NCI-H146 (cell line): Measurements from ENCODE around the gene LURAP1L.

ENCODE experiments used
- DNase-seq: peaks from one replicate; lab custom pipeline; 2025; lab: John Stamatoyannopoulos, UW

LURAP1L gene

DNA sequence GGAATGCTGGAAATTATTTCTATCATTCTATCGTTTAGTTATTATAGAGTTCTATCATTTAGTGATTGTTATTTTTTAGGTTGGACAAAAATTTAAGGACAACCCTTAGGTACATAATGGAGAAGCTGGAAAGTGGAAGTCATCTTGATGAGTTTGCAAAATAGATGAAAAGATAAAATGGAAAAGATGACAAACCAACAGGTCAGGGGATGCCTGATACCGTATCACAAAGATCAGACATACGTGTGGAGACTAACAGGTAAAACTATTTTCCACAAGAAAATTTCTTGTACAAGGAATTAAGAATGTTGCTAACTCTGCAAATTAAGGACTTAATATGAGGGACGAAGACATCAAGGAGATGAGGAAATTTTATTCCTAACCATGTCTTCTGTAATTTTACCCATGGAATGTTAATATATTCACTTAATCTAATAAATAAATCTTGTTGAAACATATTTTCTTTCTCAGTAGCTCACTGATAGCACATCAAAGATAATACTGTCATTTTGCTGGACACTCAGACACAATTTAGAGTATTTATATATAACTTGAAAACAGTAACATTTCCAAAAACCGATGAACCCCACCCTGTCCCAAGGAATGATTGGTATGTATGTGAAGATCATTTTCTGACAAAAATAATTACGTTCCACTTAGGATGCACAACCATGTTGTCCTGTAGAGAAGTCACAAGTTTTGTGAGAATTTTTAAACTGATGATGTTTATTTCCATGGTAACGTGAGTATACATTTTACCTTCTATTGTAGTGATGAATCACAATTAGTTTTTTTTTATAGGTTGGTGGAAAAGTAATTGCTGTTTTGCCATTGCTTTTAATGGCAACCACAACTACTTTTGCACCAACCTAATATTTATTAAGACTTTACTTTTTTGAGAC is 2.6 kb downstream of the LURAP1L start:
- no peak for DNase-seq

DNA sequence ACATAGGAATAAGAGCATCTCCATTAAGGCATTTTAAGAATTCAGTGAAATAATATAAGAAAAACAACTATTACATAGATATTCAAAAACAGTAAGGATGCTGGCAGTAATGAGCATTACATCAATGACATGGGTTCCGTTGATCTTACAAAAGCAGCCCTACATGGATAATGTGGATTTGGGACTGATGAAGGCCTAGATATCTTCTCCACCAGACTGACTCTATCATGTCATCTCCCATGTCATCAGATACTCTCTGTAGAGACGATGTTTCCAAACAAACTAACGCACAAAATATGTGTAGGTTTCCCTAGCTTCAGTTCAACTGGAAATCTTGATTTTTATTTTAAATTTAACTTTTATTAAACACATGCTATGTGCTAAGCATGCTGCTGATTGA is 3.6 kb downstream of the LURAP1L start:
- DNase-seq, result no peak

DNA sequence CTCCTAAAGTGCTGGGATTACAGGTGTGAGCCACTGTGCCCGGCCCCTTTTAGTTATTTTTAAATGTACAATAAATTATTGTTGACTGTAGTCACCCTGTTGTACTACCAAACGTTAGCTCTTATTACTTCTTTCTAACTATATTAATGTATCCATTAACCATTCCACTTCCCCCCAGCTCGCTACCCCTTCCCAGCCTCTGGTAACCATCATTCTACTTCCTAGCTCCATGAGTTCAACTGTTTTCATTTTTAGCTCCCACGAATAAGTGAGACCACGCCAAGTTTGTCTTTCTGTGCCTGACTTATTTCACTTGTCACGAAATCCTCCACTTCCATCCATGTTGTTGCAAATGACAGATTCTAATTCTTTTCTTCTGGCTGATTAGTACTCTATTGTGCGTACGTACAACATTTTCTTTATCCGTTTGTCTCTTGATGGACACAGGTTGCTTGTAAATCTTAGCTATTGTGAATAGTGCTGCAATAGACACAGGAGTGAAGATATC is 6.5 kb downstream of the LURAP1L start:
- no peak for DNase-seq

DNA sequence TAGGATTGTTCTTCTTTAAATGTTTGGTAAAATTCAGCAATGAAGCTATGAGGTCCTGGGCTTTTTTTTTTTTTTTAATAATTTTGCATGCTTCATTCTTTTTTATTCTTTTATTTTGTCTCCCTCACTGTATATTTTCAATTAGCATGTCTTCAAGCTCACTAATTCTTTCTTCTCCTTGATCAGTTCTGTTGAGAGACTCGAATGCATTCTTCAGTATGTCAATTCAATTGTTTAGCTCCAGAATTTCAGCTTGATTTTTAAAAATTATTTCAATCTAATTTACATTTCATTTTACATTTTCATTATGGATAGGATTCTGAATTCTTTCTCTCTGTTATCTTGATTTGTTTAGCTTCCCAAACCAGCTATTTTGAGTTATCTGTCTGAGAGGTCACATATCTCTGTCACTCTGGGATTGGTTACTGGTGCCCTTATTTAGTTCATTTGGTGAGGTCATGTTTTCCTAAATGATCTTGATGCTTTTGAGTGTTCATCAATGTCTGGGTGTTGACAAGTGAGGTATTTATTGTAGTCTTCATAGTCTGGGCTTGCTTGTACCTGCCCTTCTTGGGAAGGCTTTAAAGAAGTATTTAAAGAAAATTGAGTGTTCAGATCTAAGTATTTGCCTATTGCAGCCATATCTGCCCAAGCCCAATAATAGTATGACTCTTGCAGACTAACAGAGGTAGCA is 9.1 kb downstream of the LURAP1L start:
- no peak for DNase-seq

DNA sequence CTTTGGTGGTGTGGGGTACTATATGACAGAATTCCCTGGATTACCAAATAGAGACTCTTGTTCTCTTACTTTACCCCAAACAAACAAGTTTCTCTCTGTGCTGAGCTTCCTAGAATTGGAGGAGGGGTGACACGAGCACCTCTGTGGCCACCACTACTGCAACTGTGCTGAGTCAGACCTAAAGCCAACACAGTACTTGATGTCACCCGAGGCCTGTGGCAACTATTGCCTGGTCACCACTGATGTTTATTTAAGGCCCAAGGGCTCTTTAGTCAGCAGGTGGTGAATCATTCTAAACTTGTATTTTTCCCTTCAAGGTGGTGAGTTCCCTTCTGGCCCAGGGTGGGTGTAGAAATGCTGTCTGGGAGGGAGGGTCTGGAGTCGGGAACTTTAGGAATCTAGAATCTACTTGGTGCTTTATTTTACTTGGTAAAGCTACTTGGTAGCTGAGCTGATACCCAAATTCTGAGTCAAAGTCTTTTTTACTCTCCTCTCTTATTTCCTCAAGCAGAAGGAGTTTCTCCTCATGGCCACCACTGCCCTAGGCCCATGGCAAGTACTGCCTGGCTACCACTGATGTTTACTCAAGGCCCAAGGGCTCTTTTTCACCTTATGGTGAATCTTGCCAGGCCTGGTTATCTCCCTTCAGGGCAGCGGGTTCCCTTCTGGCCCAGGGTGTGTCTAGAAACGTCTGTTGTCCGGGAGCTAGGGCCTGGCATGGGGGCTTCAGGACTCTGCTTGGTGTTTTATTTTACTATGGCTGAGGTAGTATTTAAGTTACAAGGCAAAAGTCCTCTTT is 9.8 kb downstream of the LURAP1L start:
- no peak for DNase-seq

DNA sequence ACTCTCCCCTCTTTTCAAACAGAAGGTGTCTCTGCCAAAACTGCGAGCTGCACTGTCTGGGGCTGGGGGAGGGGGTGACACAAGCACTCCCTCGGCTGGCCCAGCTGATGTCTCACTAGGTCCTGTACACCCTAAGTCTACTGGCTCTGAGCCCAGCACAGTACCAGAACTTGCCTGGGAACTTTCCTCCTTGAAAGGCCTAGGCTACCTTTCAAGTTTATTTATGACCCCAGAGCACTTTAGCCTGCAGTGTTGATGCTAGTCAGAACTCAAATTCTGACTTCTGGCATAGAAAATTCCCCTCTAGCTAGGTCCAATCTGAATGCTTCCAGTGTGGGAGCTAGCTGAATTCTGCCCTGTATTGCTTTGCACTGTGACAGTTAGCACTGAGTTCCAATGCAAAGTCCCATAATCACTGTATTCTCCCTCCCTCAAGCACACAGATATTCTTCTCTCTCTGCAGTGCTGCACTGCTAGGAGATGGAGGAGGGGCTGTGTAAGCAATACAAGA is 10.5 kb downstream of the LURAP1L start:
- no peak for DNase-seq

DNA sequence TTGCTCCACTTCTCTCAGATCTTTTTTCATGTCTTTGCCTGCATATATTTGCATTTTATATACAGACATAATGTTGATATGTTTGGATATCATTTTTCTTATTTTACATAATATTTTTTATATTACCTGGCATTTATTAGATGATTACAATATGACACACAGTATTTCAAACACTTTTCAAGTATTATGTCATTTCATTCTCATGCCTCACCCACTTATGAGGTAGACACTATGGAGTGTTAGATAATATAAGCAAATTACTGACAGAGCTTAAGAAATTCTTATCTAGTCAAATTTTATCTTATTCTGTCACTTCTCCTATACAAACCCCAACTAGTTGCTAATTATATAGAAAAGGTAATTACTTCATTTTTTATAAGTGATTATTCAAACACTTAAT is 11.1 kb downstream of the LURAP1L start:
- no peak for DNase-seq

DNA sequence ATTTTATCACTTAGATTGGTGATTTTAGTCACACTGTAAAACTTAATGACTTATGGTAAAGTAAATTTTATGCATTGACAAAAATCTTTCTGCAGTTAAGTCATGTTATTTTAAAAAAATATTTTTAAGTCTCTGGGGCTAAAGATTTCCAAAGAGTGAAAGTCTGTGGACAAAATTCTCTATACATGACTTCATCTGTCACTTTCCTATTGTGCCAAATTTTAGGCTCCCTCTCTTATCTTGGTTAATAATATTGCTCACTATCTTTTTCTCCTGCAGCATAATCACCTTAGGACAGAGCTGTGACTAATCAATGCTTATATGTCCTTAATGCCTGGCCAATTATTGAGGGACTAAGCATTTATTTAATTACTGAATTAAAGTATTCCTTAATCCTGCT is 15.2 kb downstream of the LURAP1L start:
- DNase-seq, result no peak

DNA sequence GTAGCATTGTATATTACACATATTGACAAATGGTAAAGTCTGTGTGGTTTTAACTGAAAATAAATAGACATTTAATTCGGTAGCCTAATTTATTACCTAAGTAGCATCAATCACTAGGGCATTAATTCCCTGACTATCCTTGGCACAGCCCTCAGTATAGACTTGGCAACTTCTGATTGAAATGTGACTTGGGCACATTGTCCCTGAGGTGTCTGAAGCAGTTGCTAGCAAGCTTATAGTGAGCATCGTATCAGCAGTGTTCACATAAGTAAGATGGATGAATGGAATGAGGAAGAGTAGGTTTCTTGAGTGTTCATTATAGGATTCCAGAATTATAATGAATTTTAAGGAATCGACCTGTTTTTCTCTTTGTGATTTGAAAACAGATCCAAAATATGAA is 16.1 kb downstream of the LURAP1L start:
- DNase-seq, result no peak

DNA sequence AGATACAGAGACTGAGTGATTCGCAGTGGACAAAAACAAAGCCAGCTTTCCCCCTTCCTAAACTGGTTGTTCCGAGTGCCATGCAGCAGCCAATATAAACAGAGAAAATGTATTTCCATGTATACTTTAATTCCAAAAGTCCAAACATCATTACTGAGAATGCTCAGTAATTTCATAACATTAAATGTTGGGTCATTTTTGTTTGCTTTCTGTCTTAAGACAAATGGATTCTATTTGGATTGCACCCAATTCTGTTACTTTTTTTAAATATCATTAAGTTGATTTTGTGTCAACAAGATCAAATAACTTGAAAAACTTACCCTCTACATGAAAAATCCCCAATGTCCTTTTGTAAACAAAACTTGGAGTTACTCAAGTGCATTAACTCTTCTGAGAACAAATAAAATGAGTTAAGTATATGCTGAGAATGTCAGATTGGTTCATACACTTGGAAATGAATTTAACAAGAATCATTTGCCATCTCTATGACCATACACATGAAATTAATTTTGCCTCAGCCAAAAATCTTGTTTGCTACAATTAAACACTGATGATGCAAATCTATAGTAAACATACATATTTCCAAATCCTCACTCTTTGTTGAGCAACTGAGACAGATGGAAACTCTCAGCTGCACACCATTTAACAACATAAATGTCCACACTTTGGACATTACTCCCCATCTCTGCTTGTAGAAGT is 19.4 kb downstream of the LURAP1L start:
- no peak for DNase-seq

DNA sequence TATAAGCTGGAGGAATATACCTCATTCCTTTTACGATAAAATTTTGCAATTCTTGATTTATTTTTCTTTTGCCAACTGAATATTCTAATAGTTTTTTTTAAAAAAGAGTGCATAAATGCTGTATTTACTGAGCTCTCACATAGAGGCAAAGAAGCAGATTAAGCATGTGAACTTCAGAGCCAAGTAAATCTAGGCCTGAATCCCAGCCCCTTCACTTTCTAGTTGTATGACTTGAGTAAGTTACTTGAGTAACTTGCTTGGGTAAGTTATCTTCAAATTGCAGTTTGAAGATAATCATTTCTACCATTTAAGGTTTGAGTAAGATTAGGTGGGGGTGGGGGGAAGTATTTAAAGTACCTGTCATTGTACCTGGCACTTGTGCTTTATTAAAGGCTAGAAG is 21.8 kb downstream of the LURAP1L start:
- DNase-seq, result no peak

DNA sequence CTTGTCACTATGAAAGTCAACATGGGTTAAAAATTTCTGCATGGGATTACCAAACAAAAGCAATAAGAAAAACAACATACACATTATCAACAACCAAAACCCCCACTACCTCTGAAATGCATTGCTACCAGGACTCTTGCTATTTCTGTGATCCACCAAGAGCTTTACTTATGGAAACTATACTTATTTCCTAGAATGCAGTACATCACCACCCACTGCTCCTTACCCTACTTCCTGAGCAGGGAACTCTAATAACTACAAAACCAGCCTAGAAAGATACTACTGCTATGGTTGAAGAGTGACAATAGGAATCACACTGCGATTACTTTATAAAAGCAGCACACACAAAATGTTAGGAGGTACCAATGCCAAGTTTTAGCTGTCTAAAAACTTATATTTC is 22.2 kb downstream of the LURAP1L start:
- DNase-seq, result no peak

DNA sequence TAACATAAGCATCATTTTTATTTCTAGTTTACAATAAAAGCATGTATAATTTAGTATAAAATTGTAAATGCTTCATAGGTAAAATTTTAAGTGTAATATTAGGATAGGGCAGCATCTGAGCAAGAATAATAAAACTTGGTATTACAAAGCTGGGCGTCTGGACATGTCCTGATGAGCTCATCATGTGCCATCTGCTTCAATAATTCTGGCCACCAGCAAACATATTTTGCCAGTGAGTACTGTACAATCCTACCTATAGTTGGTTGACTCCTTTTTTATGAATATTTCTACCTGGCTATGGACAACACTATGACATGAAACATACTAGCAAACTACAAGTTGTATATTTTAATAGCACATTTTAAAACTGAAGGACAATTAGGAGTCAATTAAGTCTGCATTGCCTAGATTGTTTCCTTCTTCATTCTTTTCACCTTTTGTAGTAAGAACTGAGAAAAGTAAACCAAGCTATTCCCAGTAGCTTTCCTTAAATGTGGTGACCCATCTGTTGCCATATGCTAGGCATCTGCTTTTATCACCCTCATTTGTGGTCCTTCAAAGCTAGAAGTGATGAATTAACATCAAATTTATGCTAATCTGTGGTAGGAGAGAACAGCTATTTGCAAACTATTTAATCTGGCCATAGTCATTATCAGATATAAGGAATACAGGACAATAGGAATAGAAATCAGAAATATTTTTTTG is 23.4 kb downstream of the LURAP1L start:
- no peak for DNase-seq

DNA sequence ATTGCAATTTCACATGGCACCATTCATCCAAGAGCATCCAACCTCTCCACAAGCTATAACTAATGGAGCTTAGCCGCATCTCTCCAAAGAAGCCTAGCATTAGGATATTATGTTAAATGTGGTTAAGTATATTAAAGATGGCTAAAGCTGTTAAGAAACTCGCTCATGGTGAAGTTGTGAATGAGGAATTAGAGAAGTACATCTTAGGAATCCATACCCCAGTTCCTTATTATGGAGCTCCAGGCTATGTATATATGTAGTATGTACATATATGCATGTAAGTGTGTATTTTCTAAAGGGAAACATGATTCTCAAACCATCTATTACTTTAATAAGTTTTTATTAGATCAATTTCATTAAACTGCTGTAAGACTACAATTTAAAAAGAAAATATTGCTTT is 26.4 kb downstream of the LURAP1L start:
- DNase-seq, result no peak

DNA sequence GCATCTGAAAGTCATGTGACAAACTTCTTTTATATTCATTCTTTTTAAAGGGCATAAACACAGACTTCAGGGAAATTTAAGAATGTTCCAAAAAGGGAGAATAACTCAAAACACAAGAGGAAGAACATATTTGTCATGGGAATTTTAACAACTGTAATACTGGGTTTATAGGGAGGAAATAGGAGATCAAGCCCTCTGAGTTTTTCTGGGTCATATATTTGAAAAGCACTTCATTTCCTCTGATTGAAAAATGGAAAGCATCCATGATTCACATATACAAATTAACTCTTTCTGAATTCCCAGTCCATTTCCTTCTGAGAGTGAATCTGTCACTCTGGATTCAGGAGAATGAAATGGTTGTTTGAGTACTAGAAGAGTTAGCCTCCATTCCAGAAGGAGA is 26.8 kb downstream of the LURAP1L start:
- DNase-seq, result no peak

DNA sequence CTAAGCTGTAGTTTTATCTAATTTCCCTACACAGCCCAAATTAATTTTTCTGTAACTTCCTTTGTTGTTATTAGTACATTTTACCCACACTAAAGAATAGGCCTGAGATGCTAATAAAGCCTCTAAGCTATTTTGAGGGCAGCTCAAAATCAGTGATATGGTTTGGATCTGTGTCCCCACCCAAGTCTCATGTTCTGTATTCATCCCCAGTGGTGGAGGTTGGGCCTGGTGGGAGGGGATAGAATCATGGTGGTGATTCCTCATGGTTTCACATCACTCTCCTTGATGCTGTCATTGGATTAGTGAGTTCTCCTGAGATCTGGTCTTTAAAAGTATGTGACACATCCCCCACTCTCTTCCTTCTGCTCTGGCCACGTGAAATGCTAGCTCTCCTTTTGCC is 27.3 kb downstream of the LURAP1L start:
- no peak for DNase-seq

DNA sequence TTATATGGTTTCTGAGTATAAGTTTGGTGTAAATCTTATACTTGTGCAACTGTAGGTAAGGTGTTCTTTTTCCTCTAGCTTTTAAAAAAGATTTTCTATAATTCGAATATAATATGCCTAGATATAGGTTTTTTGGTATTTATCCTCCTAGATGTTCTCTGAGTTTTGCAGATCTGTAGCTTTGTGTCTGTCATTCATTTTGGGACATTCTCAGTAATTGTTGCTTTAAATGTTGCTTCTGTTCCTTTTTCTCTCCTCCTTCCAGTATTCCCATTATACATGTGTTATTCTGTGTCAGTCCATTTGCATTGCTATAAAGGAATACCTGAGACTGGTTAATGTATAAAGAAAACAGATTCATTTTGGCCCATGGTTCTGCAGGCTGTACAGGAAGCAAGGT is 33.7 kb downstream of the LURAP1L start:
- no peak for DNase-seq

DNA sequence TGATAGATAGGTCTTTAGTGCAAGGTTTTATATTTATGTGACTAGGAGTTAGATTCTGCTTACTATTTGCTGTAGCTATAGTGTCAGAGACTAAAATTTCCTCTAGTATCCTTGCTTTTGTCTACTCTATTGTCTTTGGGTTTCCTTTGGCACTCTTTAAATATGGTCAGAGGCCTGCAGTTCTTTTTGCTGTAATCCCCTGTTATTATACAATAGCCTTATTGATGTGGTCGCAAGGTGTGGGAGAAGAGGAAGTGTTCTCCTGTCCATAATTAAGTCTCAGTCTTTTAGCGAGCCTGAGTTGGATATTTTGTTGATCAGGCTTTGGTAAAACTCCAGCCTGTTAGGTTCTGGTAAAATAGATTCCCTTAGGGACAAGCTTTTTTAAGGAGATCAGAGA is 34.9 kb downstream of the LURAP1L start:
- peak; percentile 50 for DNase-seq

DNA sequence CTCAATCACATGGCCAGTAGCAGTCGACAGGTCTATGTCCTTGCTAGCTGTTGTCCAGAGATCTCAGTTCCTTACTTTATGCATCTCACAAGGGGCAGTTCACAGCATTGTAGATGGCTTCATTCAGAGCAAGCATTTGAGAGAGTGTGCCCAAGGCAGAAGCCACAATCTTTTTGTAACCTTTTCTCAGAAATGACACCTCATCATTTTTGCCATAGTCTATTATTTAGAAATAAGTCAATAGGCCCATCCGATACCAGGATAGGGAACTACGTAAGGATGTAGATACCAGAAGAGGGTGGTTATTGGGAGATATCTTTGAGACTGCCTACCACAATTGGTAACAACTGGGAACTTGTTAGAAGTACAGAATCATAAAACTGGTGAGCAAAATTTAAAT is 37.1 kb downstream of the LURAP1L start:
- no peak for DNase-seq

DNA sequence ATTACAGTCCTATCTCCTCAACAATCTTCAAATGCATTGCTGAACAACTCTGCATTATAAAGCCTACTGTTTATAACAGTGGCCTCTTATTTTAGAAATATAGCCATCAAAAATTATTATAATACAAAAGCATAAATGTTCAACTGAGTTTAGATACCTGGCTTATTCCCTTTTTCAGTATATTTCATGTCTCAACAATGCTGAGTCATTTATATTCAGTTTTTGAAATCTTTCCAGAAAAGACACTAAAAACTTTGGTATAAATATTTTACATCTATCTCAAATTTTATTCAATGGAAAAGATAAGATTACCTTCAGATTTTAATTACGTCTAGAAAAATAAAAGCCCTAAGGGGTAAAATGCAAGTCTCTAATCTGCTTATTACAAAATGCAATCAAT is 37.9 kb downstream of the LURAP1L start:
- DNase-seq, result no peak

DNA sequence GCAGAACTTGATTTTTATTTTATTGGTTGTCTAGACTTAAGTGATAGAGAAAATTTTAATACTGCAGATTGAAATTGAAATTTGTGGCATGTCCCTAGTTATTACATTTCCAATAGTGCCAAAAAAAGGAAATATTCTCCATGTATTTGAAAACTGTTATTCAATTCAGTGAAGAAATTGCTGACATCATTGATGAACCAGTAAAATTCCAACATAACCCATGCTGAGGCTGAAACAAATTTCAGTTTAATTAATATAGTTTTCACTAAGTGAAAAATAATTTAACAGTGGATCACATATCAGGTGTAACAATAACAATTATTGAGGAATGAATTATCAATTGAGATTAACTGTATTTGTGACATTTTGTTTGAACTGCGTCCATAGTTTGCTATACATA is 38.7 kb downstream of the LURAP1L start:
- no peak for DNase-seq
